B cell (primary cell): ENCODE measurements around the gene RASSF8. TPM values are rescaled to one million over a fixed set of nuclear protein-coding genes. Genes with fewer than 3 reads are reported as not detected.
"Not testable (repeated sequence)": the region's sequence is repeated elsewhere in the genome, so short reads cannot be mapped to it uniquely, and the experiment has no call there.

ENCODE experiments used
- ATAC-seq: fragments of 200-7000 bp; cut with Tn5 transposase; one replicate; pipeline ENCODE4 v1.10.0; 2021; ENCODE audit warnings: low read depth, mild to moderate bottlenecking, moderate number of reproducible peaks, moderate library complexity
- CTCF ChIA-PET: fragments of 350-600 bp; sonication (Branson Sonifier 250); formaldehyde crosslinking; loops from one replicate; lab custom pipeline; 2021; ENCODE audit warnings: antibody characterized with exemption, inconsistent platforms; lab: Charles Lee
- POLR2A ChIA-PET: fragments of 350-600 bp; sonication (Branson Sonifier 250); formaldehyde crosslinking; loops from one replicate; lab custom pipeline; 2021; ENCODE audit warnings: antibody characterized with exemption; lab: Charles Lee
- DNase-seq: peaks from one replicate; pipeline ENCODE4 v3.0.0; 2013
- H2AFZ ChIP-seq: 2 replicates; pipeline ENCODE4 v1.6.1; 2012; ENCODE audit warnings: mild to moderate bottlenecking, low read depth, low read length; ENCODE audit not compliant: insufficient read depth, poor library complexity, severe bottlenecking
- H3K27ac ChIP-seq, 2 donors: 1 replicate in 1 of 2; 2 replicates in 1 of 2; pipeline ENCODE4 v1.5.1; 2012 to 2013; ENCODE audit warnings: low read length in 2 of 2, mild to moderate bottlenecking in 2 of 2, moderate library complexity in 1 of 2
- H3K27me3 ChIP-seq, 4 experiments: fragments of 200-600 bp in 1 of 4; sonication (generic) in 1 of 4; replicated peaks in 1 of 4; 1 replicate in 2 of 4; 2 replicates in 2 of 4; pipeline versions ENCODE4 v1.6.1 to v1.7.0; 2013 to 2016; ENCODE audit warnings: low read length in 3 of 4, mild to moderate bottlenecking in 2 of 4, mixed read lengths in 1 of 4, moderate library complexity in 1 of 4; ENCODE audit not compliant: insufficient read depth in 4 of 4, control insufficient read depth in 3 of 4; ENCODE audit errors: control extremely low read depth in 1 of 4
- H3K36me3 ChIP-seq, 2 experiments: replicated peaks in 1 of 2; 1 replicate in 1 of 2; 2 replicates in 1 of 2; pipeline versions ENCODE4 v1.6.1 to v1.7.1; 2013; ENCODE audit warnings: low read length in 1 of 2; ENCODE audit not compliant: insufficient read depth in 2 of 2, control insufficient read depth in 1 of 2; ENCODE audit errors: control extremely low read depth in 1 of 2, extremely low read depth in 1 of 2
- H3K4me1 ChIP-seq, 2 donors: fragments of 200-600 bp in 1 of 2; sonication (generic) in 1 of 2; 1 replicate in 1 of 2; 2 replicates in 1 of 2; pipeline versions ENCODE4 v1.5.1 to v1.6.1; 2013 to 2017; ENCODE audit warnings: low read length in 2 of 2; ENCODE audit not compliant: control insufficient read depth in 2 of 2, insufficient read depth in 2 of 2
- H3K4me2 ChIP-seq: replicated peaks from 2 replicates; pipeline ENCODE3; 2012; ENCODE audit warnings: mild to moderate bottlenecking, low read depth, low read length; ENCODE audit not compliant: poor library complexity, severe bottlenecking
- H3K4me3 ChIP-seq, 5 experiments: fragments of 200-600 bp in 1 of 5; sonication (generic) in 1 of 5; 1 replicate in 3 of 5; 2 replicates in 2 of 5; pipeline versions ENCODE4 v1.5.1 to v1.7.0; 2011 to 2016; ENCODE audit warnings: low read length in 4 of 5, mild to moderate bottlenecking in 4 of 5, low read depth in 2 of 5, control low read depth in 1 of 5, moderate library complexity in 1 of 5; ENCODE audit not compliant: insufficient read depth in 1 of 5; ENCODE audit errors: control extremely low read depth in 1 of 5, extremely low read depth in 1 of 5
- H3K79me2 ChIP-seq: fragments of 200-600 bp; sonication (generic); one replicate; pipeline ENCODE4 v1.6.0; 2016; ENCODE audit warnings: low read length; ENCODE audit not compliant: control insufficient read depth, insufficient read depth
- H3K9ac ChIP-seq: fragments of 200-600 bp; sonication (generic); 2 replicates; pipeline ENCODE4 v1.6.1; 2017; ENCODE audit warnings: mild to moderate bottlenecking, low read length, moderate library complexity
- H3K9me3 ChIP-seq, 3 donors: one replicate each; pipeline versions ENCODE4 v1.6.1 to v1.7.1; 2013; ENCODE audit warnings: low read length in 2 of 3; ENCODE audit not compliant: control insufficient read depth in 2 of 3, insufficient read depth in 1 of 3; ENCODE audit errors: control extremely low read depth in 1 of 3
- H4K20me1 ChIP-seq: 2 replicates; pipeline ENCODE4 v1.6.0; 2012; ENCODE audit warnings: mild to moderate bottlenecking, low read length; ENCODE audit not compliant: insufficient read depth, control insufficient read depth, poor library complexity, severe bottlenecking
- H3K27ac Mint-ChIP-seq: one replicate; pipeline ENCODE4 v1.8.0; 2021; ENCODE audit warnings: mixed read lengths
- H3K27me3 Mint-ChIP-seq: one replicate; pipeline ENCODE4 v1.8.0; 2021; ENCODE audit warnings: mixed read lengths
- H3K4me1 Mint-ChIP-seq: one replicate; pipeline ENCODE4 v1.8.0; 2021; ENCODE audit warnings: mixed read lengths
- H3K4me3 Mint-ChIP-seq: one replicate; pipeline ENCODE4 v1.8.0; 2021; ENCODE audit warnings: mixed read lengths
- H3K9me3 Mint-ChIP-seq: one replicate; pipeline ENCODE4 v1.8.0; 2022; ENCODE audit warnings: mixed read lengths; ENCODE audit not compliant: insufficient read depth
- EZH2 ChIP-seq: IDR thresholded peaks from 2 replicates; pipeline ENCODE4 v1.6.1; 2012; ENCODE audit warnings: borderline replicate concordance, low read depth, mild to moderate bottlenecking, moderate library complexity, low read length; ENCODE audit not compliant: insufficient read depth, poor library complexity, severe bottlenecking
- WGBS: methylation state at CpG from one replicate; pipeline ENCODE4 v1.1.5; 2013; ENCODE audit warnings: missing lambda C conversion rate; ENCODE audit not compliant: insufficient coverage; 5-methylcytosine and 5-hydroxymethylcytosine counted together
- intact Hi-C: fragments of 100-400 bp; cut with micrococcal nuclease; formaldehyde crosslinking; loops from one replicate; pipeline ENCODE4 v1.10.0; 2022
- polyA plus RNA-seq: library from polyadenylated mRNA; depleted of rRNA; stranded (reverse); fragments of >200 nt; gene quantifications from 2 replicates; pipeline ENCODE4 v1.2.3, GENCODE V29; 2012
- total RNA-seq, 2 donors: library from RNA; stranded (reverse); fragments of 120-200 nt in 1 of 2; gene quantifications; 1 replicate in 1 of 2; 2 replicates in 1 of 2; pipeline versions ENCODE4 v1.2.3 to v1.2.4, GENCODE V29; 2013 to 2022
- TF ChIP-seq, protein P1 (sequence below): fragments of 200-600 bp; IDR thresholded peaks from one replicate; pipeline ENCODE4 v1.8.0; 2022; ENCODE audit warnings: antibody characterized with exemption, mild to moderate bottlenecking

RASSF8 gene
- total and polyA plus RNA-seq, 2 donors (not counting 1 experiment from before 2014, with no cell fraction given), result 0.01 to 0.49 TPM

DNA sequence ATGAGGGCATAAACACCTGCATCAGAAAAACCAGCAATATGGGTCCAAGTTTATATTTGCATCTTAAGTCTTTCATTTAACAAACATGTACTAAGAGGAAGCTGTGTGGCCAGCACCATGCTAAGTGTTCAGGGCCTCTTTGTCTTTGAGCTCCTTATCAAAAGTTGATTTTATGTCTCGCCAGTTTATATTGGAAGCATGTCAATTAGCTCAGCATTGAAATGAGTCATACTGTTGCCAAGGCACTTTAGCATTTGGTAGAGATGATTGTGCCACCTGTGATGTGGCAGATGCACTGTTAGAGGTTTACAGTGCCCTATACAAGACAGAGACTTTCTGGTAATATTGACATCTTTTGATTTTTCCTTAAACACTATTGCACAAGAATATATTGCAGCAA, 97.9 kb downstream of the RASSF8 start:
- POLR2A ChIA-PET, result no interaction called here
- intact Hi-C loops, result no loop called here

DNA sequence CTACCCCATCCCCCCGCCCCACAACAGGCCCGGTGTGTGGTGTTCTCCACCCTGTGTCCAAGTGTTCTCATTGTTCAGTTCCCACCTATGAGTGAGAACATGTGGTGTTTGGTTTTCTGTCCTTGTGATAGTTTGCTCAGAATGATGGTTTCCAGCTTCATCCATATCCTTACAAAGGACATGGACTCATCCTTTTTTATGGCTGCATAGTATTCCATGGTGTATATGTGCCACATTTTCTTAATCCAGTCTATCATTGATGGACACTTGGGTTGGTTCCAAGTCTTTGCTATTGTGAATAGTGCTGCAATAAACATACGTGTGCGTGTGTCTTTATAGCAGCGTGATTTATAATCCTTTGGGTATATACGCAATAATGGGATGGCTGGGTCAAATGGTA, 98.8 kb downstream of the RASSF8 start:
- H3K27me3 Mint-ChIP-seq, H3K9me3 Mint-ChIP-seq, H3K79me2 ChIP-seq, H3K27me3 ChIP-seq, H2AFZ ChIP-seq, ATAC-seq, H3K4me2 ChIP-seq, H3K27ac ChIP-seq, H3K9ac ChIP-seq, H3K27ac Mint-ChIP-seq, H3K4me1 ChIP-seq, H3K4me3 Mint-ChIP-seq, H4K20me1 ChIP-seq, H3K36me3 ChIP-seq, H3K4me3 ChIP-seq, H3K9me3 ChIP-seq, H3K4me1 Mint-ChIP-seq, CTCF ChIA-PET, intact Hi-C loops, DNase-seq, POLR2A ChIA-PET: not testable (repeated sequence)
- WGBS, result 93% methylated on average over 3 of the region's 6 CpGs

More for the DNA sequence above, 97.9 kb downstream of the RASSF8 start:
- H3K9ac ChIP-seq, result no peak overlapping the region
- no peak overlapping the region for H3K27ac ChIP-seq
- H3K4me1 ChIP-seq, result no peaks in the 10 kb centered on the region
- no peaks in the 10 kb centered on the region for H3K9me3 Mint-ChIP-seq
- H2AFZ ChIP-seq, result no peak overlapping the region
- H3K27me3 ChIP-seq, result peaks cover 0 to 3% (median 0%) of the 10 kb centered on the region in 4 experiments
- H3K27me3 Mint-ChIP-seq, result no peaks in the 10 kb centered on the region
- WGBS, result 83% methylated on average over 1 of the region's 1 CpG
- TF ChIP-seq, protein P1, sequence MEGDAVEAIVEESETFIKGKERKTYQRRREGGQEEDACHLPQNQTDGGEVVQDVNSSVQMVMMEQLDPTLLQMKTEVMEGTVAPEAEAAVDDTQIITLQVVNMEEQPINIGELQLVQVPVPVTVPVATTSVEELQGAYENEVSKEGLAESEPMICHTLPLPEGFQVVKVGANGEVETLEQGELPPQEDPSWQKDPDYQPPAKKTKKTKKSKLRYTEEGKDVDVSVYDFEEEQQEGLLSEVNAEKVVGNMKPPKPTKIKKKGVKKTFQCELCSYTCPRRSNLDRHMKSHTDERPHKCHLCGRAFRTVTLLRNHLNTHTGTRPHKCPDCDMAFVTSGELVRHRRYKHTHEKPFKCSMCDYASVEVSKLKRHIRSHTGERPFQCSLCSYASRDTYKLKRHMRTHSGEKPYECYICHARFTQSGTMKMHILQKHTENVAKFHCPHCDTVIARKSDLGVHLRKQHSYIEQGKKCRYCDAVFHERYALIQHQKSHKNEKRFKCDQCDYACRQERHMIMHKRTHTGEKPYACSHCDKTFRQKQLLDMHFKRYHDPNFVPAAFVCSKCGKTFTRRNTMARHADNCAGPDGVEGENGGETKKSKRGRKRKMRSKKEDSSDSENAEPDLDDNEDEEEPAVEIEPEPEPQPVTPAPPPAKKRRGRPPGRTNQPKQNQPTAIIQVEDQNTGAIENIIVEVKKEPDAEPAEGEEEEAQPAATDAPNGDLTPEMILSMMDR, result no peak
- TF ChIP-seq EZH2, result no peak
- DNase-seq (no peak), ATAC-seq (no peak)
- no peaks in the 10 kb centered on the region for H3K9me3 ChIP-seq
- CTCF ChIA-PET, result no interaction called here
- no peak overlapping the region for H3K4me2 ChIP-seq
- no peaks in the 10 kb centered on the region for H3K79me2 ChIP-seq
- no peaks in the 10 kb centered on the region for H3K36me3 ChIP-seq
- H3K4me3 ChIP-seq, result no peak overlapping the region
- H3K4me3 Mint-ChIP-seq, result no peak overlapping the region
- H3K4me1 Mint-ChIP-seq, result no peaks in the 10 kb centered on the region
- no peak overlapping the region for H3K27ac Mint-ChIP-seq
- no peaks in the 10 kb centered on the region for H4K20me1 ChIP-seq
